AG04450 (cell line): ENCODE data around the gene CALM3. TPM values are rescaled to one million over a fixed set of nuclear protein-coding genes. Genes with fewer than 3 reads are reported as not detected.
"Not testable (repeated sequence)": the region's sequence is repeated elsewhere in the genome, so short reads cannot be mapped to it uniquely, and the experiment has no call there.

ENCODE experiments used
- CTCF ChIA-PET: fragments of 300-600, 350-600 bp; formaldehyde crosslinking; extraction: SDS; loops from one replicate; lab custom pipeline; 2022; ENCODE audit warnings: antibody characterized with exemption, inconsistent platforms; lab: Charles Lee
- POLR2A ChIA-PET: fragments of 350-600 bp; formaldehyde crosslinking; extraction: SDS; loops from one replicate; lab custom pipeline; 2021; ENCODE audit warnings: antibody characterized with exemption, inconsistent platforms; lab: Yijun Ruan, JAX
- DNase-seq: peaks from one replicate; pipeline ENCODE4 v3.0.0-alpha.2; 2011; ENCODE audit warnings: low read depth, low spot score
- H3K27ac ChIP-seq: one replicate; pipeline ENCODE4 v1.5.1; 2012; ENCODE audit warnings: low read depth, low read length, control low read depth
- H3K27me3 ChIP-seq: one replicate; pipeline ENCODE4 v1.6.0; 2012; ENCODE audit warnings: low read length; ENCODE audit not compliant: control insufficient read depth, insufficient read depth
- H3K4me3 ChIP-seq: 2 replicates; pipeline ENCODE4 v1.5.1; 2011; ENCODE audit warnings: mild to moderate bottlenecking, low read depth, low read length, control low read depth
- H3K9me3 ChIP-seq: 2 replicates; pipeline ENCODE4 v1.5.1; 2012; ENCODE audit warnings: low read length; ENCODE audit not compliant: control insufficient read depth, insufficient read depth
- CTCF ChIP-seq: IDR thresholded peaks from 2 replicates; pipeline ENCODE4 v1.5.1; 2011; ENCODE audit warnings: low read depth, low read length, control low read depth, inconsistent platforms
- polyA minus RNA-seq: library from RNA; depleted of rRNA, polyadenylated mRNA; stranded (reverse); fragments of >200 nt; gene quantifications from 2 replicates; pipeline ENCODE4 v1.2.3, GENCODE V29; 2011; rRNA and poly(A)+ RNA removed
- polyA plus RNA-seq: library from polyadenylated mRNA; depleted of rRNA; stranded (reverse); fragments of >200 nt; gene quantifications from 2 replicates; pipeline ENCODE4 v1.2.3, GENCODE V29; 2011; rRNA removed

CALM3 gene
- polyA plus RNA-seq (547 and 744 TPM in 2 replicates), polyA minus RNA-seq (268 and 287 TPM in 2 replicates)

DNA sequence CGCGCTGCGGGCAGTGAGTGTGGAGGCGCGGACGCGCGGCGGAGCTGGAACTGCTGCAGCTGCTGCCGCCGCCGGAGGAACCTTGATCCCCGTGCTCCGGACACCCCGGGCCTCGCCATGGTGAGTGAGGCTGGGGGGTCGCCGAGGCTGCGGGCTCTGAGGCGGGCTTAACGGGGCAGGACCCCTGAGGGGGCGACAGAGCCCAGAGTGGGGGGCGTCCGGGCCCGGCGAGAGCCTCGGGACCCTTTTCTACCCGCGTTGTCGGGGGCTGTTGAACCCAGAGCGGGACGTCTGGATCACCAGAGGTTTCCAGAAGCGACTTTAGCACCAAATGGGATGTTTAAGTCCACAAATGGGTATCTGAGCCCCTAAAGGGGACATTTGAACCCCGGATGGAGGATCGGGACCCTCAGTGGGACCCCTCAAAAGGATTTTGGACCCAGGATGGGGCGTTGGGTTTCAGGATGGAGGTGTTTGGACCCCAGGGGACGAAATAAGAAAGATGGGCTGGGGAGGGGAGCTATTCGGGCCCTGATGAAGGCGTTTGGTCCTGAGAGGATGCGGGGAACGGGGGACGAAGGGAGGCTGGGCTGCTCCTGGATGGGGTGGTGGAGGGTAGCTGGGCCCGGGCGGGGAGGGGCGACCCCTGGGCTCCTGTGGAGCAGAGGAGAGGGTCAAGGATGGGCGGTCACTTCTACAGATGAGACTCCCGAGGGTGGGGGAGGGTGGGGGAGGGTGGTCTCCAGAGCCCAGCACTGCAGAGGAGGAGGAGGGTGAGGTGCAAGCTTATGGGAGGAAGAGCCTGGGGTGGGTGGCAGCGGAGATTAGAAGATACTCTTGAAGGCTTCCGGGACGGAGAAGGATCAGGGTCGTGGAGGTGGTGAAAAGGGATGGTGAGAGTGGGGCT is at the start of gene CALM3:
Gene CALM3 (plus strand): TSS at position 13 of the 907 bp plus-strand sequence. CDS start 105 bp downstream, at position 118.
- Histone ChIP-seq H3K27ac (peak within 1 kb of the TSS; percentile 99), H3K4me3 (peak within 1 kb of the TSS; percentile 94), H3K9me3 (peaks cover 8% of the 10 kb centered on the region), H3K27me3 (no peaks in the 10 kb centered on the region)
- POLR2A ChIA-PET = interaction anchor here (0.6 to 1.3 kb wide), 10 partner anchors 8 to 933 kb away, joined by 3 to 11 read pairs (median 4); partner anchors contain the start of genes CCDC8 and DACT3
- TF ChIP-seq CTCF = no peak
- DNase-seq = no peak
- CTCF ChIA-PET = interaction anchor here (0.6 to 4.2 kb wide), 5 partner anchors 11 to 103 kb away, joined by 3 to 18 read pairs (median 15); partner anchors contain the start of gene DACT3

- POLR2A ChIA-PET = no interaction called here
- H3K27ac ChIP-seq = no peak overlapping the region
- H3K9me3 ChIP-seq = peaks cover 4% of the 10 kb centered on the region; the same call in 1 of the 2 replicates
- CTCF ChIA-PET = interaction anchor here (0.6 to 1.3 kb wide), 3 partner anchors 9 to 37 kb away, joined by 3 to 5 read pairs (median 5); no protein-coding TSS in a partner anchor
- H3K27me3 ChIP-seq = peaks cover 3% of the 10 kb centered on the region
- no peak for TF ChIP-seq CTCF
- no peak for DNase-seq
- H3K4me3 ChIP-seq = no peak overlapping the region
These were observed 48.2 kb upstream of the CALM3 start for GRCh38 chr19:46552891-46553290.

DNA sequence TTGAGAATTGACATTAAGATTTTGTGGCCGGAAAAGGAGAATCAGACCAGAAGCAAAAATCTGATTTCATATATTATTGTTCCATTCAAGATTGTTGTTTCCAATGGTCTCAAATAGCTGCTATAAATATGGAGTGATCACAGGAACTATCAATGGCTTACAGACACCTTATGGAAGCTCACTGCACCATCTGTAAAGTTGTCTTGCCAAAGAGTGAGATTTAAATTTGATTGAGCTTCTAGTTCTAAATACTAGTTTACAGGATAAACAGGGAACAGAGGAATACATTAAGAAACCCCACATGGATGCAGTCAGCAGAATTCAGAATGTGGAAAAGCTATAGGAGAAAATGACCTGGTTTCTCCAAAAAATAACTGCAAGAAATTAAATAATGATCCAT is 47.0 kb upstream of the CALM3 start:
- ChIA-PET CTCF (interaction anchor here (0.5 to 1.7 kb wide), 6 partner anchors 11 to 996 kb away, joined by 3 to 8 read pairs (median 4); no protein-coding TSS in a partner anchor), POLR2A (no interaction called here)
- Histone ChIP-seq H3K4me3 (no peak overlapping the region), H3K9me3 (peaks cover 8% of the 10 kb centered on the region), H3K27ac (no peak overlapping the region), H3K27me3 (no peaks in the 10 kb centered on the region)
- DNase-seq = no peak
- TF ChIP-seq CTCF = no peak

GRCh38 chr19:46555628-46556280 is 45.4 kb upstream of the CALM3 start:
- no peak overlapping the region for H3K27ac ChIP-seq
- CTCF ChIA-PET = interaction anchor here (1.2 kb wide), 1 partner anchor 18 kb away, joined by 6 read pairs; no protein-coding TSS in a partner anchor
- POLR2A ChIA-PET = no interaction called here

DNA sequence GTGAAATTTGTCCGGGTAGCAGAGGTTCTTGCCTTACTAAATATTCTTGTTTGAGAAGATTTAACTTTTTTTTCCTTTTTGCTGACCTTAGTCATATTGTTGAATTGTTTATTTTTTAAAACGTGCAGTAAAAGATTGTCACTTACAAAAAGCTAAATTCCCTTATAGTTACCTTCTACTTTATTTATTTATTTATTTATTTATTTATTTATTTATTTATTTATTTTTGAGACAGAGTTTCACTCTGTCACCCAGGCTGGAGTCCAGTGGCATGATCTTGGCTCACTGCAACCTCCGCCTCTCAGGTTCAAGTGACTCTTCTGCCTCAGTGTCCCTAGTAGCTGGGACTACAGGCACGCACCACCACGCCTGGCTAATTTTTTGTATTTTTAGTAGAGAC is 44.7 kb upstream of the CALM3 start:
- ChIA-PET POLR2A (interaction anchor here (0.7 kb wide), 1 partner anchor 44 kb away, joined by 3 read pairs; no protein-coding TSS in a partner anchor), CTCF (interaction anchor here (1.2 kb wide), 2 partner anchors 14 to 19 kb away, joined by 3 to 6 read pairs; no protein-coding TSS in a partner anchor)
- H3K9me3 ChIP-seq, H3K27me3 ChIP-seq, DNase-seq, H3K4me3 ChIP-seq, H3K27ac ChIP-seq: not testable (repeated sequence)

More at GRCh38 chr19:46555628-46556280, 45.4 kb upstream of the CALM3 start:
- Histone ChIP-seq H3K27me3 (no peaks in the 10 kb centered on the region), H3K4me3 (no peak overlapping the region), H3K9me3 (peaks cover 6% of the 10 kb centered on the region)
- no peak for TF ChIP-seq CTCF
- no peak for DNase-seq
